HepG2 (cell line): ENCODE data around the gene PKMYT1. TPM values are rescaled to one million over a fixed set of nuclear protein-coding genes. Genes with fewer than 3 reads are reported as not detected.
A peak's percentile ranks its signal among the peaks of the same experiment; 100 is the strongest.

ENCODE experiments used
- ATAC-seq: fragments of 200-7000 bp; cut with Tn5 transposase; 3 replicates; pipeline ENCODE4 v1.9.1; 2020; ENCODE audit warnings: mild to moderate bottlenecking, moderate library complexity
- BruUV-seq: library from RNA; stranded (reverse); fragments of 400-500 nt; replicated peaks from 2 replicates; lab custom pipeline; 2021; lab: Mats Ljungman, UMichigan
- CTCF ChIA-PET: fragments of 300-600 bp; formaldehyde crosslinking; extraction: SDS; loops from one replicate; lab custom pipeline; 2021; ENCODE audit warnings: low total read pairs, inconsistent platforms, low intra/inter-chr PET ratio; lab: Yijun Ruan, JAX
- POLR2A ChIA-PET: fragments of 350-600 bp; sonication (Branson Sonifier 250); formaldehyde crosslinking; loops from one replicate; lab custom pipeline; 2020; ENCODE audit warnings: antibody characterized with exemption, inconsistent platforms; lab: Yijun Ruan, JAX
- DNase-seq: peaks from one replicate; pipeline ENCODE4 v3.0.0-alpha.2; 2015; ENCODE audit warnings: low spot score
- FAIRE-seq: peaks from 3 replicates; lab custom pipeline; 2011; peaks lifted over from hg19 to GRCh38; lab: Jason Lieb, UNC
- H2AFZ ChIP-seq: one replicate; pipeline ENCODE4 v1.6.1; 2011; ENCODE audit warnings: low read length, inconsistent platforms
- H3K27ac ChIP-seq: fragments of 300-600 bp; 3 replicates; pipeline ENCODE4 v1.8.0; 2011; ENCODE audit warnings: mixed run types, mild to moderate bottlenecking, mixed read lengths, low read length, inconsistent platforms; ENCODE audit not compliant: insufficient read depth; ENCODE audit errors: extremely low read length
- H3K27me3 ChIP-seq, 2 experiments: fragments of 200-600 bp in 1 of 2; 2 replicates in 1 of 2; 3 replicates in 1 of 2; pipeline versions ENCODE4 v1.6.0 to v1.8.0; 2011; ENCODE audit warnings: low read length in 2 of 2, mild to moderate bottlenecking in 2 of 2, moderate library complexity in 2 of 2, inconsistent platforms in 1 of 2; ENCODE audit not compliant: insufficient read depth in 2 of 2, control insufficient read depth in 1 of 2
- H3K36me3 ChIP-seq, 2 experiments: fragments of 200-600 bp in 1 of 2; replicated peaks in 1 of 2; 2 replicates in 1 of 2; 3 replicates in 1 of 2; pipeline versions ENCODE4 v1.5.1 to v1.8.0; 2011; ENCODE audit warnings: low read length in 2 of 2, inconsistent platforms in 1 of 2; ENCODE audit not compliant: insufficient read depth in 2 of 2, control insufficient read depth in 1 of 2
- H3K4me1 ChIP-seq: 2 replicates; pipeline ENCODE4 v1.5.1; 2012; ENCODE audit warnings: low read length, inconsistent platforms; ENCODE audit not compliant: insufficient read depth
- H3K4me2 ChIP-seq: 2 replicates; pipeline ENCODE4 v1.6.0; 2011; ENCODE audit warnings: low read depth, low read length, inconsistent platforms
- H3K4me3 ChIP-seq, 3 experiments: fragments of 200-600 bp in 1 of 3; sonication (generic), shearing (Covaris generic) in 1 of 3; replicated peaks in 1 of 3; 2 replicates each; pipeline ENCODE4 v1.5.1; 2011 to 2016; ENCODE audit warnings: low read length in 3 of 3, inconsistent platforms in 2 of 3, low read depth in 2 of 3, mild to moderate bottlenecking in 2 of 3, control low read depth in 1 of 3, mixed read lengths in 1 of 3; ENCODE audit not compliant: insufficient read depth in 1 of 3
- H3K79me2 ChIP-seq: one replicate; pipeline ENCODE4 v1.6.1; 2011; ENCODE audit warnings: low read length, inconsistent platforms; ENCODE audit not compliant: insufficient read depth
- H3K9ac ChIP-seq: 2 replicates; pipeline ENCODE4 v1.6.0; 2011; ENCODE audit warnings: mild to moderate bottlenecking, low read depth, low read length, inconsistent platforms; ENCODE audit not compliant: insufficient read depth
- H3K9me3 ChIP-seq: 2 replicates; pipeline ENCODE4 v1.5.1; 2012; ENCODE audit warnings: mild to moderate bottlenecking, low read length
- H4K20me1 ChIP-seq: 2 replicates; pipeline ENCODE4 v1.6.0; 2011; ENCODE audit warnings: inconsistent platforms, mild to moderate bottlenecking, low read length, moderate library complexity; ENCODE audit not compliant: insufficient read depth
- ARHGAP35 ChIP-seq: sonication (generic); formaldehyde crosslinking; IDR thresholded peaks from 2 replicates; pipeline ENCODE4 v1.9.0; 2022; ENCODE audit warnings: mild to moderate bottlenecking, inconsistent platforms, moderate library complexity, missing genetic modification reagents, borderline replicate concordance
- ATF3 ChIP-seq: sonication (generic); formaldehyde crosslinking; IDR thresholded peaks from 2 replicates; pipeline ENCODE4 v1.4.0; 2020; ENCODE audit warnings: missing genetic modification reagents
- BHLHE40 ChIP-seq: IDR thresholded peaks from 2 replicates; pipeline ENCODE4 v1.6.1; 2011; ENCODE audit warnings: low read length, improper control_type of control experiment
- CC2D1A ChIP-seq: sonication (generic); formaldehyde crosslinking; IDR thresholded peaks from 2 replicates; pipeline ENCODE4 v1.8.1; 2023; ENCODE audit warnings: mild to moderate bottlenecking, missing genetic modification reagents
- HNF4A ChIP-seq: sonication (generic); formaldehyde crosslinking; IDR thresholded peaks from 2 replicates; pipeline ENCODE4 v1.4.0; 2020; ENCODE audit warnings: missing genetic modification reagents
- HNRNPLL ChIP-seq: fragments of 200-400 bp; formaldehyde crosslinking; IDR thresholded peaks from 2 replicates; pipeline ENCODE4 v1.6.1; 2017; ENCODE audit warnings: mild to moderate bottlenecking, low read depth, low read length; ENCODE audit not compliant: poor library complexity, severe bottlenecking
- KLF12 ChIP-seq: sonication (generic); formaldehyde crosslinking; IDR thresholded peaks from 2 replicates; pipeline ENCODE4 v1.4.0; 2020; ENCODE audit warnings: missing genetic modification reagents, borderline replicate concordance
- MED1 ChIP-seq: sonication (generic); formaldehyde crosslinking; IDR thresholded peaks from 2 replicates; pipeline ENCODE4 v1.4.0; 2020; ENCODE audit warnings: missing genetic modification reagents
- NPAS2 ChIP-seq: sonication (generic); formaldehyde crosslinking; IDR thresholded peaks from 2 replicates; pipeline ENCODE4 v1.8.0; 2022; ENCODE audit warnings: mild to moderate bottlenecking, missing genetic modification reagents, borderline replicate concordance
- RARA ChIP-seq: IDR thresholded peaks from 2 replicates; pipeline ENCODE4 v1.6.1; 2016; ENCODE audit warnings: missing genetic modification reagents, missing compliant biosample characterization
- SRSF4 ChIP-seq: fragments of 200-400 bp; formaldehyde crosslinking; IDR thresholded peaks from one replicate; pipeline ENCODE4 v1.6.1; 2018; ENCODE audit warnings: mild to moderate bottlenecking, low read depth, low read length, moderate library complexity; ENCODE audit not compliant: poor library complexity, severe bottlenecking
- TAF1 ChIP-seq: sonication (generic); formaldehyde crosslinking; IDR thresholded peaks from 2 replicates; pipeline ENCODE4 v1.4.0; 2020; ENCODE audit warnings: missing genetic modification reagents
- THRA ChIP-seq: sonication (generic); formaldehyde crosslinking; IDR thresholded peaks from 2 replicates; pipeline ENCODE4 v1.4.0; 2020; ENCODE audit warnings: missing genetic modification reagents, borderline replicate concordance
- TMF1 ChIP-seq: sonication (generic); formaldehyde crosslinking; IDR thresholded peaks from 2 replicates; pipeline ENCODE4 v1.8.1; 2022; ENCODE audit warnings: low read depth, missing genetic modification reagents
- ZBTB7B ChIP-seq: sonication (generic); formaldehyde crosslinking; IDR thresholded peaks from 2 replicates; pipeline ENCODE4 v1.4.0; 2020; ENCODE audit warnings: missing genetic modification reagents
- ZFP82 ChIP-seq: sonication (generic); formaldehyde crosslinking; IDR thresholded peaks from 2 replicates; pipeline ENCODE4 v1.5.1; 2020; ENCODE audit warnings: mild to moderate bottlenecking, missing genetic modification reagents, borderline replicate concordance
- ZNF350 ChIP-seq: sonication (generic); formaldehyde crosslinking; IDR thresholded peaks from 2 replicates; pipeline ENCODE4 v1.4.0; 2020; ENCODE audit warnings: mild to moderate bottlenecking, low read depth, missing genetic modification reagents, borderline replicate concordance
- ZNF354B ChIP-seq: sonication (generic); formaldehyde crosslinking; IDR thresholded peaks from 2 replicates; pipeline ENCODE4 v1.8.0; 2022; ENCODE audit warnings: mild to moderate bottlenecking, missing genetic modification reagents
- ZNF468 ChIP-seq: sonication (generic); formaldehyde crosslinking; IDR thresholded peaks from 2 replicates; pipeline ENCODE4 v1.8.0; 2022; ENCODE audit warnings: mild to moderate bottlenecking, moderate library complexity, missing genetic modification reagents
- ZNF800 ChIP-seq: sonication (generic); formaldehyde crosslinking; IDR thresholded peaks from 2 replicates; pipeline ENCODE4 v1.4.0; 2020; ENCODE audit warnings: missing genetic modification reagents
- WGBS: methylation state at CpG from one replicate; pipeline ENCODE4 v1.1.6; 2017; ENCODE audit warnings: low lambda C conversion rate; 5-methylcytosine and 5-hydroxymethylcytosine counted together
- in situ Hi-C: cut with HindIII; loops from 2 replicates; pipeline ENCODE4 v1.10.0; 2017; ENCODE audit warnings: low pct_unique_long_range_greater_than_20kb; ENCODE audit not compliant: extremely low pct_ligation_motif_present
- intact Hi-C: fragments of 100-400 bp; cut with micrococcal nuclease; formaldehyde crosslinking; loops from one replicate; pipeline ENCODE4 v1.10.0; 2022; ENCODE audit not compliant: unreplicated experiment
- polyA plus RNA-seq, 8 experiments: library from polyadenylated mRNA; depleted of rRNA in 3 of 8; stranded (reverse) in 7 of 8; unstranded in 1 of 8; fragments of >200 nt; fragmentation: Illumina TruSeq in 4 of 8; extraction: Trizol in 4 of 8; gene quantifications; 2 replicates each; pipeline versions ENCODE4 v1.2.1 to v1.2.3, GENCODE V29; 2011 to 2016; ENCODE audit warnings: low read depth in 4 of 8, missing spikeins in 1 of 8, mixed read lengths in 1 of 8; ENCODE audit not compliant: insufficient read depth in 1 of 8
- total RNA-seq, 5 experiments: library from RNA; depleted of rRNA; stranded (reverse); fragments of >200 nt; fragmentation: Illumina TruSeq; extraction: Trizol; gene quantifications; 2 replicates each; pipeline ENCODE4 v1.2.3, GENCODE V29; 2016; ENCODE audit warnings: low read depth in 1 of 5

The PKMYT1 gene
- total and polyA plus RNA-seq, 2 of the 13 experiments (the other 11 are each of a cell fraction or from before 2014, with no cell fraction given), result 7.0 to 27.8 TPM

- no peak for TF ChIP-seq NPAS2
Measured at GRCh38 chr16:3014971-3015370, 34.7 kb upstream of the PKMYT1 start (continued).

GRCh38 chr16:3013998-3014690, 33.9 kb upstream of the PKMYT1 start:
- no peaks in the 10 kb centered on the region for H3K79me2 ChIP-seq
- BruUV-seq, result no TSS peak
- H3K4me1 ChIP-seq, result peaks cover 97% of the 10 kb centered on the region
- H3K4me2 ChIP-seq, result peak overlapping the region; percentile 55
- no peak for DNase-seq
- no peaks in the 10 kb centered on the region for H3K36me3 ChIP-seq
- H3K9me3 ChIP-seq, result no peaks in the 10 kb centered on the region
- intact Hi-C loops (no loop called here), in situ Hi-C loops (no loop called here)
- H2AFZ ChIP-seq, result no peak overlapping the region
- H4K20me1 ChIP-seq, result no peaks in the 10 kb centered on the region
- CTCF ChIA-PET, result no interaction called here
- ATAC-seq, result peak; percentile 28
- no peak for FAIRE-seq
- POLR2A ChIA-PET, result interaction anchor here (14.2 to 18.8 kb wide), 2 partner anchors 5 to 9 kb away, joined by 750 read pairs; partner anchors contain the start of genes CLDN6, CLDN9, HCFC1R1 and THOC6
- WGBS, result 13% methylated on average over 9 of the region's 12 CpGs
- peaks cover 7 to 22% of the 10 kb centered on the region in 2 experiments; a peak in 4 of 5 replicates for H3K27me3 ChIP-seq
- no peak overlapping the region for H3K27ac ChIP-seq
- H3K9ac ChIP-seq, result no peak overlapping the region
- peak overlapping the region in 1 of 3 experiments; percentile 40; a peak in 1 of 6 replicates for H3K4me3 ChIP-seq
- TF ChIP-seq TAF1 (no peak), SRSF4 (no peak), ATF3 (CRISPR knock-in tag) (no peak), HNRNPLL (peak; percentile 16), KLF12 (peak; percentile 26; the same call in 1 of the 2 replicates), ZNF468 (no peak), TMF1 (no peak), ARHGAP35 (CRISPR knock-in tag) (no peak), BHLHE40 (no peak), THRA (CRISPR knock-in tag) (no peak), HNF4A (CRISPR knock-in tag) (no peak), ZNF350 (CRISPR knock-in tag) (no peak), ZFP82 (no peak), ZNF800 (CRISPR knock-in tag) (0 out of 2 replicates have a peak, but pooled peaks have one; percentile 24), ZBTB7B (CRISPR knock-in tag) (peak; percentile 5; the same call in 1 of the 2 replicates), MED1 (CRISPR knock-in tag) (no peak), CC2D1A (no peak), ZNF354B (CRISPR knock-in tag) (0 out of 2 replicates have a peak, but pooled peaks have one; percentile 23), RARA (CRISPR knock-in tag) (0 out of 2 replicates have a peak, but pooled peaks have one; percentile 9)
